Transverse colon (tissue), 4 donors: Measurements from ENCODE around the gene FAM168B. TPM values are rescaled to one million over a fixed set of nuclear protein-coding genes. Genes with fewer than 3 reads are reported as not detected.
"Not testable (repeated sequence)": the region's sequence is repeated elsewhere in the genome, so short reads cannot be mapped to it uniquely, and the experiment has no call there.

ENCODE experiments used
- DNase-seq: peaks from one replicate; pipeline ENCODE4 v3.0.0-alpha.2; 2019
- H3K27ac ChIP-seq, 4 donors: fragments of 200-600 bp; sonication (generic); 2 replicates each; pipeline ENCODE4 v1.5.1; 2016 to 2018; ENCODE audit warnings: inconsistent platforms in 4 of 4
- H3K27me3 ChIP-seq: fragments of 200-600 bp; sonication (generic); 2 replicates; pipeline ENCODE4 v1.5.1; 2017; ENCODE audit warnings: inconsistent platforms
- H3K36me3 ChIP-seq, 4 donors: fragments of 200-600 bp; sonication (generic); 2 replicates each; pipeline ENCODE4 v1.5.1; 2017 to 2019; ENCODE audit warnings: inconsistent platforms in 4 of 4
- H3K4me1 ChIP-seq, 4 donors: fragments of 200-600 bp; sonication (generic); 2 replicates each; pipeline ENCODE4 v1.5.1; 2017 to 2020; ENCODE audit warnings: inconsistent platforms in 4 of 4
- H3K4me3 ChIP-seq, 4 donors: fragments of 200-600 bp; sonication (generic); 1 replicate in 1 of 4; 2 replicates in 3 of 4; pipeline versions ENCODE4 v1.5.1 to v1.6.1; 2017 to 2019; ENCODE audit warnings: inconsistent platforms in 4 of 4
- H3K9me3 ChIP-seq, 2 donors: fragments of 200-600 bp; sonication (generic); 2 replicates each; pipeline ENCODE4 v1.5.1; 2017 to 2019; ENCODE audit warnings: inconsistent platforms in 2 of 2
- EP300 ChIP-seq: sonication (generic); formaldehyde crosslinking; IDR thresholded peaks from one replicate; pipeline ENCODE4 v1.6.1; 2017; ENCODE audit warnings: antibody characterized with exemption, low read depth
- POLR2A ChIP-seq: fragments of 450-650 bp; IDR thresholded peaks from one replicate; pipeline ENCODE4 v1.6.1; 2016; ENCODE audit warnings: antibody characterized with exemption, mild to moderate bottlenecking, moderate library complexity
- POLR2AphosphoS5 ChIP-seq, 3 donors: sonication (generic); formaldehyde crosslinking; IDR thresholded peaks; one replicate each; pipeline ENCODE4 v1.6.1; 2016; ENCODE audit warnings: antibody characterized with exemption in 3 of 3
- WGBS, 2 donors: methylation state at CpG; one replicate each; pipeline ENCODE4 v1.1.5; 2018; ENCODE audit warnings: low coverage in 1 of 2; 5-methylcytosine and 5-hydroxymethylcytosine counted together
- in situ Hi-C, 4 donors: fragments of 200-750 bp; cut with MboI; loops; one replicate each; pipeline versions ENCODE4 v1.15.0 to v1.15.1; 2017; ENCODE audit warnings: low sequenced_read_pairs in 3 of 4, low pct_ligation_motif_present in 1 of 4, low pct_unique_long_range_greater_than_20kb in 1 of 4
- intact Hi-C: fragments of 100-400 bp; cut with DNase I; formaldehyde crosslinking; loops from one replicate; pipeline ENCODE4 v1.15.1; 2023; ENCODE audit warnings: low total_unique reads
- total RNA-seq, 4 donors: library from RNA; depleted of rRNA; stranded (reverse); fragments of >200 nt; gene quantifications; one replicate each; pipeline ENCODE4 v1.1.0, GENCODE V29; 2016
- TF ChIP-seq, protein P1 (sequence below), 5 experiments: fragments of 200-600 bp in 3 of 5; fragments of 450-650 bp in 2 of 5; sonication (generic) in 3 of 5; IDR thresholded peaks; 1 replicate in 2 of 5; 2 replicates in 3 of 5; pipeline ENCODE4 v1.5.1; 2016 to 2017; ENCODE audit warnings: antibody characterized with exemption in 5 of 5, inconsistent platforms in 3 of 5, mild to moderate bottlenecking in 2 of 5, moderate library complexity in 1 of 5

Gene FAM168B
- total RNA-seq, 4 donors from 2014 or later, result 31.6 to 124 (median 110) TPM

DNA sequence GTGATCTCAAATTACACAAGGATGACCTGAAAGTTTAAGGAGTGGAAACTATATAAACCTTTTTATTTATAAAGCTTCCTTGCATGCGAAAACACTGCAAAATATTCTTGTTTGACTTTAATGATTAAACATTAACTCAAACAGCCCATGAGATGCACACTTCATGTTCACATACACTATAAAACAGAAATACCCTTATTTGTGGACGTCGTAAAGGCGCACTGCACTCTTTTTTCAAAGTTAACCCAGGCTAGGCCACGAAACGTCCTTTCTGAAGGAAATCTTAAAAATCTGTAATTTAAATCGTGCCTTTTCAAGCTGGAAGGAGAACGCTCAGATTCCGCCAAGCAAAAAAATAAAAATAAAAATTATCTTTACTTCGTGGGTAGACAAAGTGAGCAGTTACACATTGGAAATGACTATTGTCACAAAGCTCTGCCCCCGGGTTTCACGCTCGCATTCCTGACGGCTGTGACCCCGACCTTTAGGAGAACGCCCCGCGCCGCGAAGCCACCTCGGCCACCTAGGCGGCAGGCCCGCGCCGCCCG, 728 bp downstream of the FAM168B start:
- H3K27ac ChIP-seq, result peak overlapping the region; percentile 96 to 98 (median 97)
- no peak for DNase-seq
- WGBS, 2 donors, result 0 to 1% methylated on average over 9 to 22 of the region's 26 CpGs
- in situ Hi-C loops (loop anchor here in 1 of 4 donors (25.0 kb wide), 1 partner anchor 755 kb away; the partner anchor contains the start of gene IMP4), intact Hi-C loops (no loop called here)
- H3K4me3 ChIP-seq, result peak overlapping the region; percentile 71 to 93 (median 86)
- H3K9me3 ChIP-seq, result no peaks in the 10 kb centered on the region
- no peak for TF ChIP-seq EP300
- TF ChIP-seq POLR2AphosphoS5 (IDR thresholded peaks at IDR 0.05), result peak in 1 of 3 donors; percentile 5
- H3K27me3 ChIP-seq, result no peaks in the 10 kb centered on the region
- peaks cover 0 to 14% (median 2%) of the 10 kb centered on the region in 4 donors for H3K36me3 ChIP-seq
- H3K4me1 ChIP-seq, result peaks cover 11 to 23% (median 18%) of the 10 kb centered on the region in 4 donors

DNA sequence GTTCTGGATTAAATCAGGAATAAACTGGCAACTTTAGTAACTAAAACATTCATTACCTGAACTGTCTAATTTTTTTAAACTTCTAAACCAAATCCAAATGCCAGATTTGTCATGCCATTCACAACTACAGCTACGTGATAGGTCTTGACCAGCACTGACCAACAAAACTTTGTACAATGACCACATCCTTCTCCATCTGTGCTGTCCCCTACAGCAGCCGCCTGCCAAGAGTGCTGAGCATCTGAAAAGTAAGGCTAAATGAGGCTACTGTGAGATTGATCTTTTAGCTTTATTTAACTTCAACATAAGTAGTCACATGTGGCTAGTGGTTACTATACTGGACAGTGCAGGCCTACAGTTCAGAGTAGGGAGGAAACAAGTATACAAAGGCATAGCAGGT, 7.6 kb downstream of the FAM168B start:
- in situ Hi-C loops, result loop anchor here in 1 of 4 donors (25.0 kb wide), 1 partner anchor 748 kb away; the partner anchor contains the start of gene IMP4
- intact Hi-C loops, result no loop called here
- TF ChIP-seq EP300 (no peak), POLR2A (no peak), POLR2AphosphoS5 (IDR thresholded peaks at IDR 0.05) (no peak)
- TF ChIP-seq, protein P1, sequence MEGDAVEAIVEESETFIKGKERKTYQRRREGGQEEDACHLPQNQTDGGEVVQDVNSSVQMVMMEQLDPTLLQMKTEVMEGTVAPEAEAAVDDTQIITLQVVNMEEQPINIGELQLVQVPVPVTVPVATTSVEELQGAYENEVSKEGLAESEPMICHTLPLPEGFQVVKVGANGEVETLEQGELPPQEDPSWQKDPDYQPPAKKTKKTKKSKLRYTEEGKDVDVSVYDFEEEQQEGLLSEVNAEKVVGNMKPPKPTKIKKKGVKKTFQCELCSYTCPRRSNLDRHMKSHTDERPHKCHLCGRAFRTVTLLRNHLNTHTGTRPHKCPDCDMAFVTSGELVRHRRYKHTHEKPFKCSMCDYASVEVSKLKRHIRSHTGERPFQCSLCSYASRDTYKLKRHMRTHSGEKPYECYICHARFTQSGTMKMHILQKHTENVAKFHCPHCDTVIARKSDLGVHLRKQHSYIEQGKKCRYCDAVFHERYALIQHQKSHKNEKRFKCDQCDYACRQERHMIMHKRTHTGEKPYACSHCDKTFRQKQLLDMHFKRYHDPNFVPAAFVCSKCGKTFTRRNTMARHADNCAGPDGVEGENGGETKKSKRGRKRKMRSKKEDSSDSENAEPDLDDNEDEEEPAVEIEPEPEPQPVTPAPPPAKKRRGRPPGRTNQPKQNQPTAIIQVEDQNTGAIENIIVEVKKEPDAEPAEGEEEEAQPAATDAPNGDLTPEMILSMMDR (IDR thresholded peaks at IDR 0.05), result no peak
- H3K4me3 ChIP-seq, result no peak overlapping the region
- H3K36me3 ChIP-seq, result peaks cover 0 to 36% (median 17%) of the 10 kb centered on the region in 4 donors
- peaks cover 0 to 16% (median 7%) of the 10 kb centered on the region in 4 donors for H3K4me1 ChIP-seq
- no peaks in the 10 kb centered on the region for H3K9me3 ChIP-seq
- WGBS, 2 donors, result 61 to 68% methylated on average over 2 of the region's 2 CpGs
- no peak overlapping the region for H3K27ac ChIP-seq
- H3K27me3 ChIP-seq, result no peaks in the 10 kb centered on the region
- no peak for DNase-seq

DNA sequence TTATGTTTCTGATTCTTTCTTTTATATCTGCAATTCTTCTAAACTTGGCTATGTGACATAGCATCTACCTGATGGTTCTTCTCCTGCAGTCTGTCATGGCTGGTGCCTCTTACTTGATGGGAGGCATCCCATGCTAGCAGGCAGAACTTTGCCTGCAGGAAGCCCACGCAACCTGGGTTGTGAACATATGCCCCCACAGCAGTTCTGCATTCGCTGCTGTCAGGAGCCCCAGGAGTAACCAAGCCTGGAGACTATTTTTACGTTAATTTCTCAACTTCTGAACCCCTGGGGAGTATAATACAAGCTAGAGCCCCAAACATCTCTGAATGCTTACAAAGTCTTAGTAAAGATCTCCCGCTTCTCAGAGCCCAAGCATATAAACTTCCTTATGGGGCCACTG, 12.1 kb downstream of the FAM168B start:
- intact Hi-C loops (no loop called here), in situ Hi-C loops (loop anchor here in 1 of 4 donors (25.0 kb wide), 1 partner anchor 744 kb away; the partner anchor contains the start of gene IMP4)
- Histone ChIP-seq H3K4me3 (no peak overlapping the region), H3K27me3 (no peaks in the 10 kb centered on the region), H3K9me3 (no peaks in the 10 kb centered on the region), H3K27ac (no peak overlapping the region), H3K36me3 (peaks cover 0 to 48% (median 19%) of the 10 kb centered on the region in 4 donors), H3K4me1 (peaks cover 0 to 22% (median 7%) of the 10 kb centered on the region in 4 donors)
- TF ChIP-seq POLR2AphosphoS5 (IDR thresholded peaks at IDR 0.05) (no peak), EP300 (no peak), POLR2A (no peak)
- TF ChIP-seq, protein P1 (IDR thresholded peaks at IDR 0.05), result no peak
- WGBS, 2 donors, result 90 to 95% methylated on average over 4 of the region's 4 CpGs
- DNase-seq, result no peak

DNA sequence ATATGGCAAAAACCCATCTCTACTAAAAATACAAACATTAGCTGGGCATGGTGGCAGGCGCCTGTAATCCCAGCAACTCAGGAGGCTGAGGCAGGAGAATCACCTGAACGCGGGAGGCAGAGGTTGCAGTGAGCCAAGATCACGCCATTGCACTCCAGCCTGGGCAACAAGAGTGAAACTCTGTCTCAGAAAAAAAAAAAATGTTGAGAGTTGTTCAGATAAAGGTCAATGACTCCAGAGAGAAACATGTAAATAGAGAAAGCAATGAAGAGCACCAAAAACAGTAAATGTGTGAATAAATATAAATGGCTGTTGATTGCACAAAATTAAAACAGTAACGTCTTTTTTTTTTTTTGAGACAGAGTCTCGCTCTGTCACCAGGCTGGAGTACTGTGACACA, 13.3 kb downstream of the FAM168B start:
- DNase-seq, H3K4me3 ChIP-seq, H3K27me3 ChIP-seq, H3K27ac ChIP-seq, intact Hi-C loops, H3K9me3 ChIP-seq: not testable (repeated sequence)
- in situ Hi-C loops, result loop anchor here in 1 of 4 donors (25.0 kb wide), 1 partner anchor 743 kb away; the partner anchor contains the start of gene IMP4
- H3K4me1 ChIP-seq, result peaks cover 0 to 16% (median 2%) of the 10 kb centered on the region in 4 donors
- peaks cover 0 to 53% (median 22%) of the 10 kb centered on the region in 4 donors for H3K36me3 ChIP-seq
- WGBS, 2 donors, result 77 to 90% methylated on average over 5 to 6 of the region's 6 CpGs

DNA sequence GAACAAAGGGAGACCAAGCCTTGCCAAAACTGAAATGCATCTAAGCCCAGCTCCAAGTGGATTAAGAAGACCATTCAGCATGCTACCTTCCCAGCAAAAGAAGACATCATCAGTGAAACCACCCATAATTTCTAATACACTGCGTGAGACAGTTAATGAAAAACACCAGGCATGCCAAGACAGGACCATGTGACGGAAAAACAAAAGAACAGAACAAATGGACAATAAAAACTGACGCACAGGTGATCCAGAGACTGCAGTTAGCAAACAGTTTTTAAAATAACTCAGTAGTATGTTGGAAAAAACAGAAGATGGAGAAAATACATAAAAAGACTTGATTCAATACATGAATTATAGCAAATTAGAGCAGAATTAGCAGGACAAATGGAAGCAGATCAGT, 15.3 kb downstream of the FAM168B start:
- H3K4me1 ChIP-seq, result peaks cover 0 to 22% (median 2%) of the 10 kb centered on the region in 4 donors
- no peak overlapping the region for H3K27ac ChIP-seq
- TF ChIP-seq EP300, result no peak
- TF ChIP-seq POLR2A, result no peak
- no peak for TF ChIP-seq POLR2AphosphoS5 (IDR thresholded peaks at IDR 0.05)
- TF ChIP-seq, protein P1 (IDR thresholded peaks at IDR 0.05), result no peak
- H3K9me3 ChIP-seq, result no peaks in the 10 kb centered on the region
- H3K27me3 ChIP-seq, result no peaks in the 10 kb centered on the region
- no peak overlapping the region for H3K4me3 ChIP-seq
- WGBS, 2 donors, result 43 to 77% methylated on average over 3 of the region's 3 CpGs
- intact Hi-C loops, result no loop called here
- DNase-seq, result no peak
- H3K36me3 ChIP-seq, result peaks cover 0 to 61% (median 21%) of the 10 kb centered on the region in 4 donors
- in situ Hi-C loops, result loop anchor here in 1 of 4 donors (25.0 kb wide), 1 partner anchor 741 kb away; the partner anchor contains the start of gene IMP4
